ENCODE measurements around the gene MSL2. TPM values are rescaled to one million over a fixed set of nuclear protein-coding genes. Genes with fewer than 3 reads are reported as not detected.

MSL2 gene
- total RNA-seq, 1 experiment from 2014 or later: 35.6 TPM

DNA sequence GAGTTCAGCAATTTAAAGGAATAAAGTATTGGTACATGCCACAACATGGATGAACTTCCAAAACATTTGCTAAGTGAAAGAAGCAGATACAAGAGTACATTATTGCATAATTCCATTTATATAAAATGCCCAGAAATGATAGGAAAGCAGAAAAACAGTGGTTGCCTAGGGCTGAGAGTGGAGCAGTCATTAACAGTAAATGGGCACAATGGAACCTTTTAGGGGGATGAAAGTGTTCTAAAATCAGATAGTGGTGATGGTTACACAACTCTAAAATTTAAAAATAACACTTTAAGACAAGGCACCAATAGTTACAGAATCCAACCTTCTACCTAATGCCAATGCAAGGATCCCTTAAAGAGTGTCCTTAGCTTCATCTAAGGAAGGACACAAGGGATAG lies 34.6 kb downstream of the MSL2 start:
- BruUV-seq (replicated peaks): no TSS peak
- DNase-seq (ENCODE audit: low read depth, low spot score) (no peak), ATAC-seq (no peak)
- H3K27ac ChIP-seq (ENCODE audit: low read length): no peak overlapping the region
- no peaks in the 10 kb centered on the region for H3K9me3 ChIP-seq (ENCODE audit: control insufficient read depth, insufficient read depth, low read depth, low read length)
- no peaks in the 10 kb centered on the region for H3K36me3 ChIP-seq (ENCODE audit: control insufficient read depth, insufficient read depth, low read length)
- ChIA-PET CTCF (no interaction called here), POLR2A (interaction anchor here (0.7 kb wide), 1 partner anchor 723 kb away, joined by 4 read pairs; no protein-coding TSS in a partner anchor)
- TF ChIP-seq TCF7L2 (IDR thresholded peaks at IDR 0.05; ENCODE audit: low read depth, low read length) (no peak), POLR2AphosphoS5 (IDR thresholded peaks at IDR 0.05; ENCODE audit: low read depth, low read length) (no peak), SIN3A (IDR thresholded peaks at IDR 0.05; ENCODE audit: borderline replicate concordance, insufficient read depth, low read depth, low read length) (no peak)
- TF ChIP-seq, protein P1, sequence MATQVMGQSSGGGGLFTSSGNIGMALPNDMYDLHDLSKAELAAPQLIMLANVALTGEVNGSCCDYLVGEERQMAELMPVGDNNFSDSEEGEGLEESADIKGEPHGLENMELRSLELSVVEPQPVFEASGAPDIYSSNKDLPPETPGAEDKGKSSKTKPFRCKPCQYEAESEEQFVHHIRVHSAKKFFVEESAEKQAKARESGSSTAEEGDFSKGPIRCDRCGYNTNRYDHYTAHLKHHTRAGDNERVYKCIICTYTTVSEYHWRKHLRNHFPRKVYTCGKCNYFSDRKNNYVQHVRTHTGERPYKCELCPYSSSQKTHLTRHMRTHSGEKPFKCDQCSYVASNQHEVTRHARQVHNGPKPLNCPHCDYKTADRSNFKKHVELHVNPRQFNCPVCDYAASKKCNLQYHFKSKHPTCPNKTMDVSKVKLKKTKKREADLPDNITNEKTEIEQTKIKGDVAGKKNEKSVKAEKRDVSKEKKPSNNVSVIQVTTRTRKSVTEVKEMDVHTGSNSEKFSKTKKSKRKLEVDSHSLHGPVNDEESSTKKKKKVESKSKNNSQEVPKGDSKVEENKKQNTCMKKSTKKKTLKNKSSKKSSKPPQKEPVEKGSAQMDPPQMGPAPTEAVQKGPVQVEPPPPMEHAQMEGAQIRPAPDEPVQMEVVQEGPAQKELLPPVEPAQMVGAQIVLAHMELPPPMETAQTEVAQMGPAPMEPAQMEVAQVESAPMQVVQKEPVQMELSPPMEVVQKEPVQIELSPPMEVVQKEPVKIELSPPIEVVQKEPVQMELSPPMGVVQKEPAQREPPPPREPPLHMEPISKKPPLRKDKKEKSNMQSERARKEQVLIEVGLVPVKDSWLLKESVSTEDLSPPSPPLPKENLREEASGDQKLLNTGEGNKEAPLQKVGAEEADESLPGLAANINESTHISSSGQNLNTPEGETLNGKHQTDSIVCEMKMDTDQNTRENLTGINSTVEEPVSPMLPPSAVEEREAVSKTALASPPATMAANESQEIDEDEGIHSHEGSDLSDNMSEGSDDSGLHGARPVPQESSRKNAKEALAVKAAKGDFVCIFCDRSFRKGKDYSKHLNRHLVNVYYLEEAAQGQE (IDR thresholded peaks at IDR 0.05; ENCODE audit: insufficient read depth in 1 of 2, low read depth in 2 of 2, low read length in 1 of 2): no peak
- TF ChIP-seq, protein P2, sequence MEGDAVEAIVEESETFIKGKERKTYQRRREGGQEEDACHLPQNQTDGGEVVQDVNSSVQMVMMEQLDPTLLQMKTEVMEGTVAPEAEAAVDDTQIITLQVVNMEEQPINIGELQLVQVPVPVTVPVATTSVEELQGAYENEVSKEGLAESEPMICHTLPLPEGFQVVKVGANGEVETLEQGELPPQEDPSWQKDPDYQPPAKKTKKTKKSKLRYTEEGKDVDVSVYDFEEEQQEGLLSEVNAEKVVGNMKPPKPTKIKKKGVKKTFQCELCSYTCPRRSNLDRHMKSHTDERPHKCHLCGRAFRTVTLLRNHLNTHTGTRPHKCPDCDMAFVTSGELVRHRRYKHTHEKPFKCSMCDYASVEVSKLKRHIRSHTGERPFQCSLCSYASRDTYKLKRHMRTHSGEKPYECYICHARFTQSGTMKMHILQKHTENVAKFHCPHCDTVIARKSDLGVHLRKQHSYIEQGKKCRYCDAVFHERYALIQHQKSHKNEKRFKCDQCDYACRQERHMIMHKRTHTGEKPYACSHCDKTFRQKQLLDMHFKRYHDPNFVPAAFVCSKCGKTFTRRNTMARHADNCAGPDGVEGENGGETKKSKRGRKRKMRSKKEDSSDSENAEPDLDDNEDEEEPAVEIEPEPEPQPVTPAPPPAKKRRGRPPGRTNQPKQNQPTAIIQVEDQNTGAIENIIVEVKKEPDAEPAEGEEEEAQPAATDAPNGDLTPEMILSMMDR (IDR thresholded peaks at IDR 0.05): no peak
- H3K4me1 ChIP-seq (ENCODE audit: control insufficient read depth, insufficient read depth, low read length): peaks cover 2% of the 10 kb centered on the region; the same call in 1 of the 2 replicates
- no peaks in the 10 kb centered on the region for H3K27me3 ChIP-seq (ENCODE audit: control insufficient read depth, insufficient read depth, low read length)
- intact Hi-C loops (cut with micrococcal nuclease; ENCODE audit: unreplicated experiment) (no loop called here), in situ Hi-C loops (cut with HindIII; ENCODE audit: low pct_unique_long_range_greater_than_20kb, low sequenced_read_pairs) (no loop called here)
- H3K4me3 ChIP-seq (ENCODE audit: low read depth in 2 of 2, low read length in 2 of 2): no peak overlapping the region

DNA sequence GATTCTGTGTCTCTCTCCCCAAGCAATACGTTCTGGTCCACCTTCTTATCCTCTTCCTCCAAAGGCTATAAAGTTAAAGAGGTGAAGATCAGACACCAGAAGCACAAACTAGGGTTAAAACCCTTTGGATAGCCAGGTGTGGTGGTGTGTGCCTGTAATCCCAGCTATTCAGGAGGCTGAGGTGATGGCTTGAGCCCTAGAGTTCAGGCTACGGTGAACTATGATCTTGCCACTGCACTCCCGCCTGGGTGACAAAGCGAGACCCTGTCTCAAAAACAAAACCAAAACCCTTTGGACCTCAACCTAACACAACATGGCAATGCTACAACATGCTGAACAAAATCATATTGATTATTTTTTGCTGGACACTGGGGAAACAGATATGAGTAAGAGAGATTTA lies 43.2 kb downstream of the MSL2 start:
- no peaks in the 10 kb centered on the region for H3K27me3 ChIP-seq (ENCODE audit: control insufficient read depth, insufficient read depth, low read length)
- in situ Hi-C loops (cut with HindIII; ENCODE audit: low pct_unique_long_range_greater_than_20kb, low sequenced_read_pairs) (no loop called here), intact Hi-C loops (cut with micrococcal nuclease; ENCODE audit: unreplicated experiment) (no loop called here)
- ChIA-PET POLR2A (no interaction called here), CTCF (no interaction called here)
- no peaks in the 10 kb centered on the region; the same call in 1 of the 2 replicates for H3K36me3 ChIP-seq (ENCODE audit: control insufficient read depth, insufficient read depth, low read length)
- H3K27ac ChIP-seq (ENCODE audit: low read length): no peak overlapping the region
- no peak overlapping the region for H3K4me3 ChIP-seq (ENCODE audit: low read depth in 2 of 2, low read length in 2 of 2)
- ATAC-seq (no peak), DNase-seq (ENCODE audit: low read depth, low spot score) (no peak)
- H3K4me1 ChIP-seq (ENCODE audit: control insufficient read depth, insufficient read depth, low read length): peaks cover 26% of the 10 kb centered on the region
- TF ChIP-seq POLR2AphosphoS5 (IDR thresholded peaks at IDR 0.05; ENCODE audit: low read depth, low read length) (no peak), SIN3A (IDR thresholded peaks at IDR 0.05; ENCODE audit: borderline replicate concordance, insufficient read depth, low read depth, low read length) (no peak), TCF7L2 (IDR thresholded peaks at IDR 0.05; ENCODE audit: low read depth, low read length) (no peak)
- TF ChIP-seq, protein P2 (IDR thresholded peaks at IDR 0.05): no peak
- TF ChIP-seq, protein P1 (IDR thresholded peaks at IDR 0.05; ENCODE audit: insufficient read depth in 1 of 2, low read depth in 2 of 2, low read length in 1 of 2): no peak
- no peaks in the 10 kb centered on the region for H3K9me3 ChIP-seq (ENCODE audit: control insufficient read depth, insufficient read depth, low read depth, low read length)
- BruUV-seq (replicated peaks): no TSS peak
